IMR-90 (cell line): Measurements from ENCODE around the gene CDKN1A. TPM values are rescaled to one million over a fixed set of nuclear protein-coding genes. Genes with fewer than 3 reads are reported as not detected.

Experiments
- FOS ChIP-seq: fragments of 150-350 bp; IDR thresholded peaks from 2 replicates; pipeline ENCODE4 v1.6.1; 2016; ENCODE audit warnings: low read depth, low read length
- MXI1 ChIP-seq: IDR thresholded peaks from 2 replicates; pipeline ENCODE4 v1.6.1; 2012; ENCODE audit warnings: low read depth, mild to moderate bottlenecking, low read length, moderate library complexity, borderline replicate concordance
- POLR2A ChIP-seq: IDR thresholded peaks from 2 replicates; pipeline ENCODE4 v1.6.1; 2012; ENCODE audit warnings: mild to moderate bottlenecking, low read depth, low read length
- polyA plus RNA-seq, 3 experiments: library from polyadenylated mRNA; depleted of rRNA; stranded (reverse); fragments of >200 nt; gene quantifications; 2 replicates each; pipeline ENCODE4 v1.2.3, GENCODE V29; 2012; ENCODE audit warnings: low replicate concordance in 1 of 3
- total RNA-seq: library from RNA; depleted of rRNA; stranded (reverse); fragments of >200 nt; gene quantifications from 2 replicates; pipeline ENCODE4 v1.2.3, GENCODE V29; 2012
- TF ChIP-seq, protein P1 (sequence below): conservative IDR thresholded peaks from 2 replicates; pipeline ENCODE4 v1.5.1; 2012; ENCODE audit warnings: mild to moderate bottlenecking, low read depth, low read length, improper control_type of control experiment

The CDKN1A gene
- total and polyA plus RNA-seq, 2 of the 4 experiments (the other 2 are of a cell fraction), result 155 to 576 TPM

DNA sequence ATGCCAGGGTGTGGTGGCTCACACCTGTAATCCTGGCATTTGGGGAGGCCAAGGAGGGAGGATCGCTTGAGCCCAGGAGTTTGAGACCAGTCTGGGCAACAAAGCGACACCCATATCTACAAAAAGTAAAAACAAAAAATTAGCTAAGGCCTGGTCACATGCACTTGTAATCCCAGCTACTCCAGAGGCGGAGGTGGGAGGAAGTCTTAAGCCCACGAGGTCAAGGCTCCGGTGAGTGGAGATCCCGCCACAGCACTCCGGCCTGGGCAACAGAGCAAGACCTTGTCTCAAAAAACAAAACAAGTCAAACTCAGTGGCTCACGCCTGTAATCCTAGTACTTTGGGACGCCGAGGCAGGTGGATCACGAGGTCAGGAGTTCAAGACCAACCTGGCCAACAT lies 48.7 kb upstream of the CDKN1A start (continued):
- TF ChIP-seq, protein P1, sequence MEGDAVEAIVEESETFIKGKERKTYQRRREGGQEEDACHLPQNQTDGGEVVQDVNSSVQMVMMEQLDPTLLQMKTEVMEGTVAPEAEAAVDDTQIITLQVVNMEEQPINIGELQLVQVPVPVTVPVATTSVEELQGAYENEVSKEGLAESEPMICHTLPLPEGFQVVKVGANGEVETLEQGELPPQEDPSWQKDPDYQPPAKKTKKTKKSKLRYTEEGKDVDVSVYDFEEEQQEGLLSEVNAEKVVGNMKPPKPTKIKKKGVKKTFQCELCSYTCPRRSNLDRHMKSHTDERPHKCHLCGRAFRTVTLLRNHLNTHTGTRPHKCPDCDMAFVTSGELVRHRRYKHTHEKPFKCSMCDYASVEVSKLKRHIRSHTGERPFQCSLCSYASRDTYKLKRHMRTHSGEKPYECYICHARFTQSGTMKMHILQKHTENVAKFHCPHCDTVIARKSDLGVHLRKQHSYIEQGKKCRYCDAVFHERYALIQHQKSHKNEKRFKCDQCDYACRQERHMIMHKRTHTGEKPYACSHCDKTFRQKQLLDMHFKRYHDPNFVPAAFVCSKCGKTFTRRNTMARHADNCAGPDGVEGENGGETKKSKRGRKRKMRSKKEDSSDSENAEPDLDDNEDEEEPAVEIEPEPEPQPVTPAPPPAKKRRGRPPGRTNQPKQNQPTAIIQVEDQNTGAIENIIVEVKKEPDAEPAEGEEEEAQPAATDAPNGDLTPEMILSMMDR, result no peak
- TF ChIP-seq MXI1, result no peak
- no peak for TF ChIP-seq FOS
- TF ChIP-seq POLR2A, result no peak
